Vagina (tissue), 2 donors: ENCODE measurements around the gene PPIC. TPM values are rescaled to one million over a fixed set of nuclear protein-coding genes. Genes with fewer than 3 reads are reported as not detected.

Source experiments
- DNase-seq, 2 donors: peaks; one replicate each; pipeline ENCODE4 v3.0.0-alpha.2; 2017; ENCODE audit errors: extremely low spot score in 2 of 2
- H3K27ac ChIP-seq: fragments of 200-600 bp; sonication (generic); one replicate; pipeline ENCODE4 v1.5.1; 2019
- H3K27me3 ChIP-seq: fragments of 200-600 bp; sonication (generic); one replicate; pipeline ENCODE4 v1.5.1; 2019
- H3K36me3 ChIP-seq, 2 donors: fragments of 200-600 bp; sonication (generic); one replicate each; pipeline ENCODE4 v1.5.1; 2017 to 2019
- H3K4me1 ChIP-seq: fragments of 200-600 bp; sonication (generic); one replicate; pipeline ENCODE4 v1.5.1; 2019
- H3K4me3 ChIP-seq, 2 donors: fragments of 200-600 bp; sonication (generic); 1 replicate in 1 of 2; 2 replicates in 1 of 2; pipeline ENCODE4 v1.5.1; 2016 to 2019
- H3K9me3 ChIP-seq: fragments of 200-600 bp; sonication (generic); one replicate; pipeline ENCODE4 v1.5.1; 2019
- POLR2A ChIP-seq, 2 donors: fragments of 450-650 bp; IDR thresholded peaks; one replicate each; pipeline ENCODE4 v1.6.1; 2017; ENCODE audit warnings: antibody characterized with exemption in 2 of 2, mild to moderate bottlenecking in 2 of 2, moderate library complexity in 2 of 2
- POLR2AphosphoS5 ChIP-seq, 2 donors: sonication (generic); formaldehyde crosslinking; IDR thresholded peaks; one replicate each; pipeline ENCODE4 v1.9.0; 2017; ENCODE audit warnings: antibody characterized with exemption in 2 of 2, mild to moderate bottlenecking in 2 of 2, low read depth in 1 of 2; ENCODE audit not compliant: insufficient read depth in 1 of 2
- intact Hi-C: fragments of 100-400 bp; cut with DNase I; formaldehyde crosslinking; loops from one replicate; pipeline ENCODE4 v1.15.1; 2023
- total RNA-seq: library from RNA; depleted of rRNA; stranded (reverse); fragments of >200 nt; gene quantifications from one replicate; pipeline ENCODE4 v1.2.3, GENCODE V29; 2016
- TF ChIP-seq, protein P1 (sequence below), 3 experiments: fragments of 450-650 bp in 2 of 3; fragments of 200-600 bp in 1 of 3; sonication (generic) in 1 of 3; IDR thresholded peaks; one replicate each; pipeline ENCODE4 v1.5.1; 2017 to 2019; ENCODE audit warnings: antibody characterized with exemption in 3 of 3, mild to moderate bottlenecking in 2 of 3, moderate library complexity in 2 of 3

Gene PPIC
- total RNA-seq, 1 donor from 2014 or later, result 21.6 TPM

DNA sequence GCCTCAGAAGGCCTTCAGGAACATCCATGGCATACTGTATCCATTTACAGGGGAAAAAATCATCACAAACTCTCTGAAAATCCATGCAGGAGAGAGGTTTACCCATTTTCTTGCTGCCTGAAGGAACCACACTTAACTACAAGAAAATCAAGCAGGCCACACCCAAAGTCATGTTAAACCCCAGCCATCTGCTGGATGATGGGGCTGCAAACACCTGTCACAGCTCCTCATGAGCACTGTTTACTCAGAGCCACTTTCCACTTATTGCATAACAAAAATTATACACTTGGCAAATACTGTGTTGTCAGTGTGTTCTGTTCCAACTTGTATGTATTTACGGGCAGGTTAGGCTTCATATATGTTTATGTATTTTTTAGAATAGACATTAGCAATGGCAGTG, 35.8 kb downstream of the PPIC start:
- intact Hi-C loops, result no loop called here
- DNase-seq, result no peak
- H3K4me1 ChIP-seq, result no peaks in the 10 kb centered on the region
- H3K4me3 ChIP-seq, result no peak overlapping the region
- no peaks in the 10 kb centered on the region for H3K36me3 ChIP-seq
- no peaks in the 10 kb centered on the region for H3K27me3 ChIP-seq
- H3K9me3 ChIP-seq, result no peaks in the 10 kb centered on the region
- no peak for TF ChIP-seq POLR2A (IDR thresholded peaks at IDR 0.05)
- TF ChIP-seq, protein P1, sequence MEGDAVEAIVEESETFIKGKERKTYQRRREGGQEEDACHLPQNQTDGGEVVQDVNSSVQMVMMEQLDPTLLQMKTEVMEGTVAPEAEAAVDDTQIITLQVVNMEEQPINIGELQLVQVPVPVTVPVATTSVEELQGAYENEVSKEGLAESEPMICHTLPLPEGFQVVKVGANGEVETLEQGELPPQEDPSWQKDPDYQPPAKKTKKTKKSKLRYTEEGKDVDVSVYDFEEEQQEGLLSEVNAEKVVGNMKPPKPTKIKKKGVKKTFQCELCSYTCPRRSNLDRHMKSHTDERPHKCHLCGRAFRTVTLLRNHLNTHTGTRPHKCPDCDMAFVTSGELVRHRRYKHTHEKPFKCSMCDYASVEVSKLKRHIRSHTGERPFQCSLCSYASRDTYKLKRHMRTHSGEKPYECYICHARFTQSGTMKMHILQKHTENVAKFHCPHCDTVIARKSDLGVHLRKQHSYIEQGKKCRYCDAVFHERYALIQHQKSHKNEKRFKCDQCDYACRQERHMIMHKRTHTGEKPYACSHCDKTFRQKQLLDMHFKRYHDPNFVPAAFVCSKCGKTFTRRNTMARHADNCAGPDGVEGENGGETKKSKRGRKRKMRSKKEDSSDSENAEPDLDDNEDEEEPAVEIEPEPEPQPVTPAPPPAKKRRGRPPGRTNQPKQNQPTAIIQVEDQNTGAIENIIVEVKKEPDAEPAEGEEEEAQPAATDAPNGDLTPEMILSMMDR (IDR thresholded peaks at IDR 0.05), result no peak
- H3K27ac ChIP-seq, result no peak overlapping the region

- H3K4me3 ChIP-seq, result no peak overlapping the region
- no peaks in the 10 kb centered on the region for H3K36me3 ChIP-seq
- H3K27me3 ChIP-seq, result no peaks in the 10 kb centered on the region
- H3K9me3 ChIP-seq, result no peaks in the 10 kb centered on the region
- no peak for DNase-seq
- intact Hi-C loops, result no loop called here
- H3K27ac ChIP-seq, result no peak overlapping the region
- no peaks in the 10 kb centered on the region for H3K4me1 ChIP-seq
- no peak for TF ChIP-seq POLR2A (IDR thresholded peaks at IDR 0.05)
- TF ChIP-seq, protein P1 (IDR thresholded peaks at IDR 0.05), result peak in 1 of 3 experiments; percentile 14
These were observed 36.5 kb downstream of the PPIC start for GRCh38 chr5:122999947-123000563.

GRCh38 chr5:122997294-122997693, 39.2 kb downstream of the PPIC start:
- H3K27ac ChIP-seq, result no peak overlapping the region
- intact Hi-C loops, result no loop called here
- H3K27me3 ChIP-seq, result no peaks in the 10 kb centered on the region
- no peaks in the 10 kb centered on the region for H3K36me3 ChIP-seq
- H3K9me3 ChIP-seq, result no peaks in the 10 kb centered on the region
- no peak for DNase-seq
- TF ChIP-seq POLR2A (IDR thresholded peaks at IDR 0.05), result no peak
- TF ChIP-seq, protein P1 (IDR thresholded peaks at IDR 0.05), result no peak
- no peak for TF ChIP-seq POLR2AphosphoS5 (IDR thresholded peaks at IDR 0.05; ENCODE audit: insufficient read depth in 1 of 2, low read depth in 1 of 2)
- no peaks in the 10 kb centered on the region for H3K4me1 ChIP-seq
- no peak overlapping the region for H3K4me3 ChIP-seq

GRCh38 chr5:122996091-122996490, 40.4 kb downstream of the PPIC start:
- Histone ChIP-seq H3K4me3 (no peak overlapping the region), H3K36me3 (no peaks in the 10 kb centered on the region), H3K27me3 (no peaks in the 10 kb centered on the region), H3K27ac (no peak overlapping the region), H3K9me3 (no peaks in the 10 kb centered on the region), H3K4me1 (no peaks in the 10 kb centered on the region)
- intact Hi-C loops, result no loop called here
- TF ChIP-seq, protein P1 (IDR thresholded peaks at IDR 0.05), result no peak
- TF ChIP-seq POLR2AphosphoS5 (IDR thresholded peaks at IDR 0.05; ENCODE audit: insufficient read depth in 1 of 2, low read depth in 1 of 2), result no peak
- no peak for TF ChIP-seq POLR2A (IDR thresholded peaks at IDR 0.05)
- no peak for DNase-seq

- DNase-seq, result no peak
These were observed 50.4 kb downstream of the PPIC start for GRCh38 chr5:122985954-122986721.

More at GRCh38 chr5:122985954-122986721, 50.4 kb downstream of the PPIC start:
- no peaks in the 10 kb centered on the region for H3K27me3 ChIP-seq
- H3K4me3 ChIP-seq, result no peak overlapping the region
- intact Hi-C loops, result no loop called here
- H3K27ac ChIP-seq, result no peak overlapping the region
- no peaks in the 10 kb centered on the region for H3K9me3 ChIP-seq
- TF ChIP-seq, protein P1 (IDR thresholded peaks at IDR 0.05), result no peak
- no peak for TF ChIP-seq POLR2A (IDR thresholded peaks at IDR 0.05)
- TF ChIP-seq POLR2AphosphoS5 (IDR thresholded peaks at IDR 0.05; ENCODE audit: insufficient read depth in 1 of 2, low read depth in 1 of 2), result no peak
- no peaks in the 10 kb centered on the region for H3K36me3 ChIP-seq
- H3K4me1 ChIP-seq, result no peaks in the 10 kb centered on the region
